ENCODE measurements around the gene ABCG1. TPM values are rescaled to one million over a fixed set of nuclear protein-coding genes. Genes with fewer than 3 reads are reported as not detected.
A peak's percentile ranks its signal among the peaks of the same experiment; 100 is the strongest.

ABCG1 gene
- total RNA-seq, 2 donors from 2014 or later = 7.9 to 12.3 TPM

DNA sequence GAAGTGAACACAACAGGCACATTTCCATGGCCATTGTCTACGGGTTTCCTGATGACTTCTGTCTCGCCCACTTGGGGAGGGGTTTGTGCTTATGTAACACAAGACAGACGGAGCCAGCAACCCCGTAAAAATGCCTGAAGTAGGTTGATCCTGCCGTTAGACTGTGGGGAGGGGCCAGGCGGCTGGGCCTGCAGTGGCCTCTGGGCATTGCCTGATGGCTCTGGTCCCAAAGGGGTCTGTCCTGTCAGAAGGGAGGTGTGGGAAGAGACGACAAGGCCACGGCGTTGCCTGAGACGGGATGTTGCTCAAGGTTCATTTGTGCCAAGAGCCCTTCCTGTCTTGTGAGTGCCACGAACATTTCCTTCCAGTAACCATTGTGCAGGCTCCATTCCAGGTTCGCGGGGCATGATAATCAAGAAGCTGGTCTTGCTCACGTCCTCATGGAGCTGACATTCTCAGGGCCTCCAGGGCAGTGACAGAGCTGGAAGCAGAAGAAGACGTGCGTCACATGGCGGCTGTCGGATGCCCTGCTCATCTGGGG, 44.7 kb downstream of the ABCG1 start:
- Histone ChIP-seq H3K9me3 (no peaks in the 10 kb centered on the region), H3K4me1 (peaks cover 0 to 63% of the 10 kb centered on the region in 2 donors), H3K27ac (peak overlapping the region; percentile 60 to 73), H3K36me3 (no peaks in the 10 kb centered on the region), H3K4me3 (no peak overlapping the region), H3K27me3 (no peaks in the 10 kb centered on the region)
- DNase-seq (ENCODE audit: low spot score) = peak; percentile 79
- TF ChIP-seq, protein P1, sequence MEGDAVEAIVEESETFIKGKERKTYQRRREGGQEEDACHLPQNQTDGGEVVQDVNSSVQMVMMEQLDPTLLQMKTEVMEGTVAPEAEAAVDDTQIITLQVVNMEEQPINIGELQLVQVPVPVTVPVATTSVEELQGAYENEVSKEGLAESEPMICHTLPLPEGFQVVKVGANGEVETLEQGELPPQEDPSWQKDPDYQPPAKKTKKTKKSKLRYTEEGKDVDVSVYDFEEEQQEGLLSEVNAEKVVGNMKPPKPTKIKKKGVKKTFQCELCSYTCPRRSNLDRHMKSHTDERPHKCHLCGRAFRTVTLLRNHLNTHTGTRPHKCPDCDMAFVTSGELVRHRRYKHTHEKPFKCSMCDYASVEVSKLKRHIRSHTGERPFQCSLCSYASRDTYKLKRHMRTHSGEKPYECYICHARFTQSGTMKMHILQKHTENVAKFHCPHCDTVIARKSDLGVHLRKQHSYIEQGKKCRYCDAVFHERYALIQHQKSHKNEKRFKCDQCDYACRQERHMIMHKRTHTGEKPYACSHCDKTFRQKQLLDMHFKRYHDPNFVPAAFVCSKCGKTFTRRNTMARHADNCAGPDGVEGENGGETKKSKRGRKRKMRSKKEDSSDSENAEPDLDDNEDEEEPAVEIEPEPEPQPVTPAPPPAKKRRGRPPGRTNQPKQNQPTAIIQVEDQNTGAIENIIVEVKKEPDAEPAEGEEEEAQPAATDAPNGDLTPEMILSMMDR (IDR thresholded peaks at IDR 0.05) = no peak

DNA sequence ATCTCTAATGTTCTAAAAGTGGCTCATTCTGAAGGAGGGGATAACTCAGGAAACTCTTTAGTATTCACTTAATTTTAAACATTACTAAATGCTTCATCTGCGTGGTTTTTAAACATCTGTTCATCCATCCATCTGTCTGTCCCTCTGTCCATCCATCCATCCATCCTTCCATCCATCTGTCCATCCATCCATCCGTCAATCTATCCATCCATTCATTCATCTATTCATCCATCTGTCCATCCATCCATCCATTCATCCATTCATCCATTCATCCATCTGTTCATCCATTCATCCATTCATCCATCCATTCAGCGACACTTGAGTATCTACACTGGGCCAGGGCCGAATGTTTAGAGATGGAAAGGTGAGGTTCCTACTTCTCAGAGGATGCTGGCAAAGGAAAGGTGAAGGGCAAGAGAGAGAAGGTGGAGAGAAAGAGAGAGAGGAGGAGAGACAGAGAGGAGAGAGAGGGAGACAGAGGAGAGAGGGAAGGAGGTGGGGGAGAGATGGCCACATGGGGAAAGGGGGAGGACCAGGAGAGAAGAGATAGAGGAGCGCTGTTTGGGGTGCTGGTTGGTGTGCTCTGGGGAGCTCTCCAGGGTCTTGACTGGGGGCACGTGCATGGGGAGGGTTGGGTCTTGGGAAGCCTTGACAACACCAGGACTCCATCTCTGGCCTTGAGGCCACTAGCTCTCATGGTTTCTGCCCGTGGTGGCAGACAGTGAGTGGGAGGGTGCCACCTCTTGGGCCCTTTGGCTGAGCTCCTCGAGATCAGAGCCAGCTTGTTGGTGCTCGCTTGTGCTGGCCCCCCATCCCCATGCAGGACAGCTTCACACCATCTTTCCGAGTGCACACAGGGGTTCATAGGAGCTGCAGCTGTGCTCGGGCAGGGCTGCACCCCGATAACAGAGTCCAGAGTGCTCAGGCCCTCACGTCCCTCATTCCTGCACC, 45.6 kb downstream of the ABCG1 start:
- Histone ChIP-seq H3K4me3 (no peak overlapping the region), H3K36me3 (no peaks in the 10 kb centered on the region), H3K27ac (peak overlapping the region; percentile 60 to 73), H3K4me1 (peaks cover 0 to 58% of the 10 kb centered on the region in 2 donors), H3K27me3 (no peaks in the 10 kb centered on the region), H3K9me3 (no peaks in the 10 kb centered on the region)
- no peak for DNase-seq (ENCODE audit: low spot score)
- TF ChIP-seq, protein P1 (IDR thresholded peaks at IDR 0.05) = no peak

DNA sequence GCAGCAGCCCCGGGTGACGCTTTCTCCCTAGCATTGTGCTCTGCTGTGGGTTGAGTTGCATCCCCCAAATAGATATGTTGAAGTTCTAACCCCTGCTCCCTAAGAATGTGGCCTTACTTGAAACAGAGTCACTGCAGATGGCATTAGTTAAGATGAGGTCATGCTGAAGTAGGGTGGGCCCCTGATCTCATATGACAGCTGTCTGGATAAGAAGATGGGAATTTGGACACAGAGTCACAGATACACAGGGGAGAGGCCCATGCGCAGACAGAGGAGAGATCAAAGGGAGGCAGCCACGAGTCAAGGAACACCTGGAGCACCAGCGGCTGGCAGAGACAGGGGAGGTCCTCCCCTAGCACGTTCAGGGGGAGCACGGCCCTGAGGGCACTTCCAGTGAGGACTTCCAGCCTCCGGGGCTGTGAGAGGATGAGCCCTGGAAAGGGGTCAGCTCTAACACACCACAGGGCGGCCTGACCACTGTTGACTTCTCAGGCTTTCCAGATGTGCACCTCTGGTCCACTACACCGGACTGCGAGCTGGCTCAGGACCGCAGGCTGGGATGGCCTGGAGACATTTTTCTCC, 46.4 kb downstream of the ABCG1 start:
- Histone ChIP-seq H3K27me3 (no peaks in the 10 kb centered on the region), H3K4me1 (peaks cover 0 to 51% of the 10 kb centered on the region in 2 donors), H3K27ac (no peak overlapping the region), H3K4me3 (no peak overlapping the region), H3K36me3 (no peaks in the 10 kb centered on the region), H3K9me3 (no peaks in the 10 kb centered on the region)
- TF ChIP-seq, protein P1 (IDR thresholded peaks at IDR 0.05) = no peak
- no peak for DNase-seq (ENCODE audit: low spot score)

DNA sequence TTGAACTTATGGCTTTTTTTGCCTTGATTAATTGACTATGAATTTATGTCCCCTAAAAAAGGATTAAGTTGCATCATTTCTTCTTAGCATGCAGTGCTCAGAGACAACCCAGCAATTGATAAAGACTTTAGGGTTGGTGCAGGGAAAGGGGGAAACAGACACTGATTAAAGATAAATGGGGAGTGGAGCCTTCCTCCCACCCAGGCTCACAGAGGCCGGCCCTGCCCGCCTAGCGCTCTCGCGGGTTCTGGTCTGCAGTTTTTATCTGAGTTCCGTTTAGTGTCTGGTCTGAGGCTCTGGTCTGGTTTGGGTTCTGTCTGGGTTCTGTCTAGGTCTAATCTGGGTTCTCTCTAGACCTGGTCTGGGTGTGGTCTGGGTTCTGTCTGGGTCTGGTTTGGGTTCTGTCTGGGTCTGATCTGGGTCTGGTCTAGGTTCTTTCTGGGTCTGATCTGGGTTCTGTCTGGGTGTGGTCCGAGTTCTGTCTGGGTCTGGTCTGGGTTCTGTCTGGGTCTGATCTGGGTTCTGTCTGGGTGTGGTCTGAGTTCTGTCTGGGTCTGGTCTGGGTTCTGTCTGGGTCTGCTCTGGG, 48.1 kb downstream of the ABCG1 start:
- Histone ChIP-seq H3K27ac (no peak overlapping the region), H3K36me3 (no peaks in the 10 kb centered on the region), H3K4me1 (peaks cover 0 to 34% of the 10 kb centered on the region in 2 donors), H3K27me3 (no peaks in the 10 kb centered on the region), H3K9me3 (no peaks in the 10 kb centered on the region), H3K4me3 (no peak overlapping the region)
- DNase-seq (ENCODE audit: low spot score) = no peak
- TF ChIP-seq, protein P1 (IDR thresholded peaks at IDR 0.05) = no peak

DNA sequence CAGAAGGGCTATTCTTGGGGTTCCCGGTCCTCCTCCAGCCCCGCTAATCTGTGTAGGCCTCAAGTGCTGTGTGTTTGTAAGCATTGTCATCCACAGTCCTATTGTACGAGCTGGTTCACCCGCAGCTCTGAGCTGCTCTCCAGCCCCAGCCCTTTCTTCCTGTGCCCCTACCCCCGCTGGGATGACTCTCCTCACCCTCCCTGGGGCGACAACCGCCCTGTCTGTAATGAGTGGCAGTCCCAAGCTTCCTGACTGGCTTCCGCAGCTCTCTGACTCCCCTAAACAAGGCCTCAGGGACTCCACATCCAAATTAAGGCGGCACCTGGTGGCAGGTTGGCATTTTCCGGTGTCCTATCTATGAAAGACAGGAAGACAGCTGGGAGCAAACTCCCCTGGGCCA, 50.4 kb downstream of the ABCG1 start:
- Histone ChIP-seq H3K4me3 (no peak overlapping the region), H3K9me3 (no peaks in the 10 kb centered on the region), H3K27me3 (no peaks in the 10 kb centered on the region), H3K4me1 (peaks cover 0 to 14% of the 10 kb centered on the region in 2 donors), H3K36me3 (no peaks in the 10 kb centered on the region), H3K27ac (no peak overlapping the region)
- DNase-seq (ENCODE audit: low spot score) = no peak
- TF ChIP-seq, protein P1 (IDR thresholded peaks at IDR 0.05) = no peak
